GM18868 (cell line): ENCODE results near the gene RPS6KA2.
"Not testable (repeated sequence)": the region's sequence is repeated elsewhere in the genome, so short reads cannot be mapped to it uniquely, and the experiment has no call there.

Experiments used
- ATAC-seq: cut with Tn5 transposase; IDR thresholded peaks from one replicate; pipeline ENCODE4 v1.9.1; 2021; ENCODE audit warnings: mild to moderate bottlenecking, moderate library complexity; ENCODE audit not compliant: unreplicated experiment

RPS6KA2 gene

GRCh38 chr6:166534658-166535406, 92.2 kb downstream of the RPS6KA2 start:
- no peak for ATAC-seq

GRCh38 chr6:166533205-166533824, 93.7 kb downstream of the RPS6KA2 start:
- ATAC-seq, result no peak

GRCh38 chr6:166532302-166532701, 94.7 kb downstream of the RPS6KA2 start:
- ATAC-seq, result no peak

GRCh38 chr6:166530211-166531095, 96.6 kb downstream of the RPS6KA2 start:
- no peak for ATAC-seq

- ATAC-seq, result no peak
Observed at GRCh38 chr6:166529586-166529985, 97.5 kb downstream of the RPS6KA2 start.

GRCh38 chr6:166529058-166529457, 98.0 kb downstream of the RPS6KA2 start:
- ATAC-seq, result not testable (repeated sequence)

- ATAC-seq, result no peak
Observed at GRCh38 chr6:166527849-166528248, 99.2 kb downstream of the RPS6KA2 start.

- ATAC-seq, result no peak
Observed at GRCh38 chr6:166526937-166527336, 100.1 kb downstream of the RPS6KA2 start.

GRCh38 chr6:166525567-166525966, 101.5 kb downstream of the RPS6KA2 start:
- ATAC-seq, result no peak

- no peak for ATAC-seq
Observed at GRCh38 chr6:166523782-166524559, 103.1 kb downstream of the RPS6KA2 start.

GRCh38 chr6:166520905-166521834, 105.9 kb downstream of the RPS6KA2 start:
- ATAC-seq, result no peak

- no peak for ATAC-seq
Observed at GRCh38 chr6:166516251-166516884, 110.7 kb downstream of the RPS6KA2 start.

GRCh38 chr6:166515072-166515810, 111.8 kb downstream of the RPS6KA2 start:
- no peak for ATAC-seq

- no peak for ATAC-seq
Observed at GRCh38 chr6:166514196-166514595, 112.9 kb downstream of the RPS6KA2 start.

- peak; percentile 100 for ATAC-seq
Observed at GRCh38 chr6:166512567-166512966, 114.5 kb downstream of the RPS6KA2 start.

- ATAC-seq, result no peak
Observed at GRCh38 chr6:166511316-166511715, 115.7 kb downstream of the RPS6KA2 start.

GRCh38 chr6:166509193-166509592, 117.9 kb downstream of the RPS6KA2 start:
- no peak for ATAC-seq

GRCh38 chr6:166508726-166509125, 118.3 kb downstream of the RPS6KA2 start:
- no peak for ATAC-seq
